Dermis microvascular lymphatic vessel endothelial cell (primary cell): ENCODE data around the gene CPSF4. TPM values are rescaled to one million over a fixed set of nuclear protein-coding genes. Genes with fewer than 3 reads are reported as not detected.
A peak's percentile ranks its signal among the peaks of the same experiment; 100 is the strongest.

ENCODE experiments used
- DNase-seq, 2 donors: peaks; one replicate each; pipeline versions ENCODE4 v3.0.0 to v3.0.0-alpha.2; 2010; ENCODE audit warnings: low read depth in 2 of 2
- total RNA-seq: library from RNA; depleted of rRNA; stranded (reverse); fragments of >200 nt; gene quantifications from 2 replicates; pipeline ENCODE4 v1.2.1, GENCODE V29; 2014

The CPSF4 gene
- total RNA-seq, result 22.0 and 26.7 TPM in 2 replicates

DNA sequence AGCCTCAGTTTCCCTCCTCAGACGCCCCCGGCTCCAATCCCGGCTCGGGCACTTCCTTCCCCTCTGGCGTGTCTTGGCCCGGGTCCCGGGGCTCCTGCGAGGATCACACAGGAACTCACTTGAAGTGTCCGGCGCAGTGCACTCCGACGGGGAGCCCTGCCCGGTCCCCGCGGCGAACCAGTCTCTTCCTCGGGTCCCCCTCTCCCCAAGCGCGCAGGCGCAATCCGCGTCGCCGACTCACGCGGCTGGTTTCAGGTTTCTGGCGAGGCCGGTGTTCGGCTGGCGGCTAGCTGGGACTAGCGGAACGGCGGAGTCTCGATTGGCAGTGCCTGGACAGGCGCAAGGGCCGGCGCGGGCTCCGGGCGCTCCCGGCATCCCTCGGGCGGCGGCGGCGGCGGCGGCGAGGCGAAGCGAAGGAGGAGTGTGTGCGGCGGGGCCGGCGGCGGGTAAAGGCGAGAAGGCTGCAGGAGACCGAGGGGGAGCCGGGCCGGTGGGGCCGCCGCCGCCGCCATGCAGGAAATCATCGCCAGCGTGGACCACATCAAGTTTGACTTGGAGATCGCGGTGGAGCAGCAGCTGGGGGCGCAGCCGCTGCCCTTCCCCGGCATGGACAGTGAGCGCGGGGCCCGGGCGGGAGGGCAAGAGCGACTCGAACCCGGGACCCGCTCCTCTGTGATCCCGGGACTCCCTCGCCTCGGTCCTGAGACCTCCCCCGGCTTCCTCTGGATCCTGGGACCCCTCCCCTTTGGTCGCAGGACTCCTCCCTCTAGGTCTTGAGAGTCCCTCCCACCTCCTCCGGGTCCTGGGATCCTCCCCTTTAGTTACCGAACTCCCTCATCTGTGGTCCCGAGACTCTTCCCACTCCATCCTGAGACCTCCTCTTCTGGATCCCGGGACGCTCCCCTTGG is at the start of gene CPSF4, which contains the start of gene PTCD1:
TSS of gene CPSF4 (plus strand) at position 371 of the 908 bp plus-strand sequence. CDS start at position 511, 140 bp downstream.
TSS of gene PTCD1 (minus strand) at position 226 of the 908 bp plus-strand sequence. CDS start 3,556 bp downstream, outside the sequence.
- peak; percentile 89 to 94 for DNase-seq

DNA sequence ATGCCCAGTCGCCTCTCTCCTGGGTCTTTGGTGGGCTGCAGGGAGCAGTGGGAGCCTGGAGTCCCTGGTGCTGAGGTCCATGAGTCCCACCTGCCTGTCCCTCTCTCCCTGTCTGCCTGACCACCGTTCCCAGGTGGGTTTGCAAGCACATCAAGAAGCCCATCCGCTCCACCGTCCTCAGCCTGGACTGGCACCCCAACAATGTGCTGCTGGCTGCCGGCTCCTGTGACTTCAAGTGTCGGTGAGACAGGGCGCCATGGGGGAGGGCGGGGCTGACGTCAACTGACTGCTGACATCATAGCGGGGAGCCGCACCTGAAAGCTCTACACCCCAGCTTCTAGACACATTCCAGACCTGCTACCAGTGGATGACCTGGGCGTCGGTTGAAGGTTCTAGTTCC is 49.0 kb upstream of the CPSF4 start:
- DNase-seq, result no peak

DNA sequence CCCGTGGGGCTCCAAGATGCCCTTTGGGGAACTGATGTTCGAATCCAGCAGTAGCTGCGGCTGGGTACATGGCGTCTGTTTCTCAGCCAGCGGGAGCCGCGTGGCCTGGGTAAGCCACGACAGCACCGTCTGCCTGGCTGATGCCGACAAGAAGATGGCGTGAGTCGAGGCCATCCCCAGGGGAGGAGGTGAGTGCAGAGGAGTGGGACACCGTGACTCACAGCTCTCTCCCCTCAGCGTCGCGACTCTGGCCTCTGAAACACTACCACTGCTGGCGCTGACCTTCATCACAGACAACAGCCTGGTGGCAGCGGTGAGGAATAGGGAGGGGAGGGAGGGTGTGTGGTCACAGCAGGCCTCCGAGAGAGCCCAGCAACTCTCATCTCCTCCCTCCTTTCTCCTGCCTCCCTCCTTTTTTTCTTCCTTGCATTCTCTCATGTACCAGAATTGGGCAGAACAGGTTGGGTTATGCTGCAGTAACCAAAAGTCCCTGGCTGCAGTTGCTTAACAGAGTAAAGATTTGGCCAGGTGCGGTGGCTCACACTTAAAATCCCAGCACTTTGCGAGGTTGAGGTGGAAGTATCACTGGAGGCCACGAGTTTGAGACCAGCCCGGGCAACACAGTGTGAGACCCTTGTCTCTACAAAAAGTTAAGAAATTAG is 47.7 kb upstream of the CPSF4 start:
- DNase-seq, result no peak

GRCh38 chr7:99392046-99392445 is 46.7 kb upstream of the CPSF4 start:
- no peak for DNase-seq

DNA sequence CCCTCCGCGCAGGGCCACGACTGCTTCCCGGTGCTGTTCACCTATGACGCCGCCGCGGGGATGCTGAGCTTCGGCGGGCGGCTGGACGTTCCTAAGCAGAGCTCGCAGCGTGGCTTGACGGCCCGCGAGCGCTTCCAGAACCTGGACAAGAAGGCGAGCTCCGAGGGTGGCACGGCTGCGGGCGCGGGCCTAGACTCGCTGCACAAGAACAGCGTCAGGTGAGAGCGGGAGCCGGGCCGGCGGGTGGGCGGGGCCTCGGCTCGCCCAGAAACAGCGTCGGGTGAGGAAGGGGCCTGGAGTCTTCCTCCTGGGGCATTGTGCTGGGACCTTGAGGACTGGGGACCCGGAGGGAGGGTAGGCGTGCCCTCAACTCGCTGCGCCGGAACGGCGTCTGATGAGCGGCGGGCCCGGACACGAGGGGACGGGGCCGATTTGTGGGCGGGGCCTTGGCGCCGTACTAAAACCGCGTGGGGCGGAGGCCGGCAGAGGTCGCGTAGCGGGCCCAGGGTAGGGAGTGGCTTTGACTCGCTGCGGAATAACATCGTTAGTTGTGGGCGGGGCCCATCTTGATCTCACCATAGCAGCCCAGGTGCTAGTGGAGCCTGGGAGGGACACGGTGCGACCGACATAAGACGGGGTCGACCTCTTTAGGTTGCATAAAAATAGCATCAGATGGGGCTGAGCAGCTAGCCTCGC is 45.9 kb upstream of the CPSF4 start:
- DNase-seq, result peak in 1 of 2 donors; percentile 68

DNA sequence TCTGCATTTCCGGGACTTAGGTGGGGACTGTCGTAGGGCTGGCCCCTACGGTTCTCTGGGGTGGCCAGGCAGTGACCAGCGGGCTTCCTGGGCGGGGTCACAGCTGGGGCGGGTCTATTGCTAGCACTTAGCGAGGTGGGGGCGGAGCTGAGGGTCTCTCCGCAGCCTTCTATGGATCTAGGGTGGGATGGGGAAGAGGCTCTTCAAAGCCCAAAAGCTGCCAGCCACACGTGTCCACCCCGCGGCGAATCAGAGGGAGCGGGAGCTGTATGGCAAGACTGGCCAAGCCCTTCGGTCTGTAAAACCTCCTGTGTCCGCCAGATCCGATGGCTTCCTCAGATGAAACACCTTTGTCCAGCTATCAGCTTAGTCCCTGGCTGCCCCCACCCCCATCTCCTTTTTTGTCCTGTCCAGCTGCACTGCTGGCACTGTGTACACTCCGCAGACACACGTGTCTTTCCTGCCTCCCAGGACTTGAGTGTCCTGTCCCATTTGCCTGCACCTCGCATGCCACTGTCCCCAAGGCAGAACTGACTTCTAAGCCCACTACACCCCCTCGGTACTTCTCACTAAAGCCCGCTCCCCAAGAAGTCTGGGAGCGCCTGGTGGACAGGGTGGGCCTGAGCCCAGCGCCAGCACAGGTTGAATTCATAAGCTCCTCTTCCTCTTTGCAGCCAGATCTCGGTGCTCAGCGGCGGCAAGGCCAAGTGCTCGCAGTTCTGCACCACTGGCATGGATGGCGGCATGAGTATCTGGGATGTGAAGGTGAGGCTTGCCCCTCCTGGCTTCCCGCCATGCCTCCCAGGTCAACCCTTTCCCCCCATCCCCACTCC is 45.2 kb upstream of the CPSF4 start:
- DNase-seq, result no peak

DNA sequence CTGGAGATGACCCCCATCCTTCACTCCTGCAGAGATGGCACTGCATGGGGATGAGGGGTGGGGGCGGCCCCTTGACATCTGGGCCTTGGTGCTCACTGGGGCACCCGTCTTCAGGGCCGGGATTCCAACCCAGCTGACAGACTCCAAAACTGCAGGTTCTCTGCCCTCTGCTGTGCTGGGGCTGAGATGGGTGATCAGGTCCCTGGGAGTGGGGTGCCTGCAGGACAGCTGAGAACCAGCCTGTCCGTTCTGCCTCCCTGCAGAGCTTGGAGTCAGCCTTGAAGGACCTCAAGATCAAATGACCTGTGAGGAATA is 44.6 kb upstream of the CPSF4 start:
- no peak for DNase-seq

GRCh38 chr7:99395616-99396327 is 43.0 kb upstream of the CPSF4 start:
- no peak for DNase-seq

DNA sequence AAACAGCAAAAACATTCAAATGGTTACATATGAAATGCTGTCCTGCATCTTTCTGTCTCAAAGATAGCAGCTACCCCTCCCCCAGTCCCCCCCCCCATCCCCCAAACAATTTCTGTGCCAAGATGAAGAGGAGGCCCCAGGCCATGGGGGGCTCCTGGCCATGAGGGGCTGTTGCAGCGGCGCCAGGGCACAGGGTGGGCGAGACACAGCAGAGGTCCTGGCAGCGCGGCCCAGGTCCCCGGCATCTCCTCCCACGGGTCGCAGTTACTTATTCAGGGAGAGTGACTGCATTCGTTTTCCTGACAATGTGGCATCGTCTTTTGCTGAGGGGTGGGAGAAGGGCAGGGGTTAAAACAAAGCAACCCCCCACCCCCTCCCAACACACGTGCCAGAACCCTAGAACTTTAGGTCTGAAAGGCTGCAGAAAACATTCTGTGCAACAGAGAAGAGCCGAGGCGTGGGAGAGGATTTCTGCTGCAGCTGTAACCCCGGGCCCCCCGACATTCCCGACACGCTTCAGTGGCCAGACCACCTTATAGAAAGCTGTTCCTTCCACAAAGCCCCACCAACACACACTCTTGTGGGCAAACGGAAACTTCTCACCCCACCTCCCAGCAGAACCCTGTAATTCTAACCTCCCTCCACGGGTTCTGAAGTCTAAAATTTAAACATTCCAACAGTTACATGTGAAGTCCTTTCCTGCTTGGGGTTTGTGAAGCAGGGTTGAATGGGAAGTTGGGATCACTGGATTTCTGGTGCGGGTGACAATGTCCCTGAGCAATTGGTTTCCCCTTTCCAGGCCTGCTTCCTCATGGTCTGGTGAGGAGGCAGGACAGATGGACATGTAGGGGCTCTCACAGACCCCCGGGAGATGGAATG is 42.1 kb upstream of the CPSF4 start:
- no peak for DNase-seq

GRCh38 chr7:99397297-99397983 is 41.3 kb upstream of the CPSF4 start:
- DNase-seq, result no peak

DNA sequence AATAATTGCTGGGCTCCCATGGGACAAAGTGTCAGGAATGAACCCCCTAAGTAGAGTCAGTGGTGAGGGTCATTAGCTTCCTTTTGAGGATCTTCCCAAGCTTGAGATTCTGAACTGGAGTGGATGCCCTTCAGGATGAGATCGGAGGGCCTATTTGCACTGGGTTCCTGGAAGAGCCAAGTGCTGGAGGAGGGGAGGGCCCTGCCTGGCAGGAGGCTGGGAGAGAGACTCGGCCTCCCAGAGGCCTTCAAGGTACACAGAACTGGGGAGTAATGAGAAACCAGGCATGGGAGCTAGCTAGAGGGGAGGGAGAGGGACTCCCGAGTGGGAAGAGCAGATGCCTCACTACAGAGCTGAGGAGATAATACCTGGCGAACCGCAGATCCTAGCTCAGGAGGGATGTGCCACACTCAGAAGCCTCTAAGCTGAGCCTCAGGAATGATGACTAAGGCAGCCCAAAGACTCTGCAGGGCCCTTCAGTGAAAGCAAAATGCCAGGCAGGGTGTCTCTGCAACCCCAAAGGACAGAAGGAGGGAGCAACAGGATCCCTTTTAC is 39.8 kb upstream of the CPSF4 start:
- DNase-seq, result no peak

- DNase-seq, result no peak
Measured at GRCh38 chr7:99399597-99399996, 39.1 kb upstream of the CPSF4 start.

DNA sequence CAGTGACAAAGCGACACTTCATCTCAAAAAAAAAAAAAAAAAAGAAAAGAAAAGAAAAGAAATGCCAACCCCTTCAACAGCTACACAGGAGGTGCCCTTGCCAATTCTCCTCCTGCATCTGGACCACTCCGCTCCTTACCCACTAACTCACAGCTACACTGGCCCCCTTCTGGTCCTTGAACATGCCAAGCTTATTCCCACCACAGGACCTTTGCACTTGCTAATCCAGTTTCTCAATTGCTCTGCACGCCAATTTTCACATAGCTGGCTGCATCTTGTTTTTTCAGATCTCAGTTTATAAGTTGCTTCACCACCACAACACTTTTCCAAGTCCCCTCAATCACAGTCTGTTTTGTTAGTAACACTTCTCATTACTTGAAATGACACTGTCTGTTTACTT is 35.9 kb upstream of the CPSF4 start:
- no peak for DNase-seq

DNA sequence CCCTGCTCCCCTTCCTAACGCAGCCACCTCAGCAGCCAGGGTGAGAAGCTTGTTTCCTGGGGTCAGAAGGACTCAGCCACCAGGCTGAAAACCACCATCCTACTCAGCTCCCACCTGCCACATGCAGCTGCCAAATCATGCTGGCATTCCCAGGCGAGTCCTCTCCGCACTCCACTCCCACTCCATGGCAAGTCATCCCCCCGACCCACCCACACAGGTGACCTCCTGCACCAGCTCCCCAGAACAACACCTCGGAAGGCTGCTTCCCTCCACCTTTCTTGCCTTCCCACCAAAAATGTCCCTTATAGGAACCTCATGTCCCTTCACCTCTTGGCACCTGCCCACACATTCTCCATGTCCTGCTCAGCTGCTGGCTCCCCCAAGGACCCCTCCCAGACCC is 35.0 kb upstream of the CPSF4 start:
- DNase-seq, result no peak

GRCh38 chr7:99404235-99404976 is 34.3 kb upstream of the CPSF4 start:
- no peak for DNase-seq

GRCh38 chr7:99404977-99405320 is 33.8 kb upstream of the CPSF4 start:
- DNase-seq, result no peak

DNA sequence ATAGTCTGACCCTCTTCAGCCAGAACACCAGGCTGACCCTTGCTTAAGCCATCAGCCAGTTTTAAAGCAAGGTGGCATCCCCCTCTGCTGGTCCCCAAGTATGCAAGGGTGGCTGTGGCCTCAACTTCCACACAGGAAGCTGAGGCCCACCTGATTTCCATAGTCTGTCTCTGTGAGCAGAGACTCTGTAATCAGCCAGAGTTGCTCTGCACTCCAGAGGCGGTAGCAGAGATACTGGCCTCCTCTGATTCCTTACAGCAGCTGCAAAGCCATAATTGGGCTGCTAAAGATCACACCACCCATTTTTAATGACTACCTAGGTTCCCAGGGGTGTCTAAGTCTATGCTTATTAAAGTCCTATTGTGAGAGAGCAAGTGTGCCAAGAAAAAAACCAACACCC is 32.2 kb upstream of the CPSF4 start:
- DNase-seq, result no peak

DNA sequence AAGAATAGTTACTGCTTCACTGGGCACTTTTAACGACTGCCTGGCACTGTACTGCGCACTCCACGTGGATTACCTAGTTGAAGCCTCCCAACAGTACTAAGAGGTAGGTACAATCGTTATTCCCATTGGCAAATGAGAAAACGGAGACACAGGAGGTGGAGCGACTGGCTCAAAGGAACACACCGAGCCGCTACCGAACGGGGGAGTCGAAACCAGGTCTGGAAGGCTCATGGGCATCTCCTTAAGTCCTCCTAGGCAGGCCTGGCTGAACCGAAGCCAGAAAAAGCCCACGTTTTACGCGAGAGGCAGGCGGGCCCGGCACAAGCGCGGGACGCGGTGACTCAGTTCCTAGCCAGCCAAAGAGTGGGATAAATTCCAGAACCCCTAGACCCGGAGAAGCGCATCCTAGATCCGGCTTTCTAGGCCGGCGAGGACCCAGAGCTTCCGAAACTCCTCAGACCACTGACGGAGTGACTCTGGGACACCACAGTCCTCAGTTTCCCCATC is 30.8 kb upstream of the CPSF4 start:
- peak in 1 of 2 donors; percentile 78 for DNase-seq
